ENCODE results near the gene COL21A1. TPM values are rescaled to one million over a fixed set of nuclear protein-coding genes. Genes with fewer than 3 reads are reported as not detected.

COL21A1 gene
- total RNA-seq, 2 donors from 2014 or later: 4.8 to 13.3 TPM

DNA sequence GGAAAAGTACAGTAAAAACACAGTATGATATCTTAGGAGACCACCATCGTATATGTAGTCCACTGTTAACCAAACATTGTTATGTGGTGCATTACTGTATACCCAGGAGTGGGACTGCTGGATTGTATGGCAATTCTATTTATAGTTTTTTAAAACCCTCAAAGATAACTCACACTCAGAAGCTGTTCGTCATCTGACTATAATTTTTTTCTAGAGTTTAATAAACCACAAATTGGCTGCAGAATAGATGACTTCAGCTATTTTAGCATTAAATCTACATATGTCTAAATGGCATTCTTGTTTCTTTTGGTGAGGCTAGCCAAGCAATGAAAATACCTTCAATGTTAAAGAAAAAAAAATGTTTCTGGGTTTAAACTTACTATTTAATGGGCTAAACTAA, 237.7 kb downstream of the COL21A1 start:
- 75% methylated on average over 2 of the region's 2 CpGs for WGBS
- Histone ChIP-seq H3K27ac (no peak overlapping the region), H3K4me1 (replicated peaks) (no peaks in the 10 kb centered on the region), H3K36me3 (no peaks in the 10 kb centered on the region), H3K4me3 (no peak overlapping the region), H3K27me3 (replicated peaks; ENCODE audit: insufficient read depth) (no peaks in the 10 kb centered on the region), H3K9me3 (no peaks in the 10 kb centered on the region)
- intact Hi-C loops (cut with DNase I): no loop called here
- TF ChIP-seq POLR2A (IDR thresholded peaks at IDR 0.05) (no peak), POLR2AphosphoS5 (IDR thresholded peaks at IDR 0.05) (no peak)
- TF ChIP-seq, protein P1, sequence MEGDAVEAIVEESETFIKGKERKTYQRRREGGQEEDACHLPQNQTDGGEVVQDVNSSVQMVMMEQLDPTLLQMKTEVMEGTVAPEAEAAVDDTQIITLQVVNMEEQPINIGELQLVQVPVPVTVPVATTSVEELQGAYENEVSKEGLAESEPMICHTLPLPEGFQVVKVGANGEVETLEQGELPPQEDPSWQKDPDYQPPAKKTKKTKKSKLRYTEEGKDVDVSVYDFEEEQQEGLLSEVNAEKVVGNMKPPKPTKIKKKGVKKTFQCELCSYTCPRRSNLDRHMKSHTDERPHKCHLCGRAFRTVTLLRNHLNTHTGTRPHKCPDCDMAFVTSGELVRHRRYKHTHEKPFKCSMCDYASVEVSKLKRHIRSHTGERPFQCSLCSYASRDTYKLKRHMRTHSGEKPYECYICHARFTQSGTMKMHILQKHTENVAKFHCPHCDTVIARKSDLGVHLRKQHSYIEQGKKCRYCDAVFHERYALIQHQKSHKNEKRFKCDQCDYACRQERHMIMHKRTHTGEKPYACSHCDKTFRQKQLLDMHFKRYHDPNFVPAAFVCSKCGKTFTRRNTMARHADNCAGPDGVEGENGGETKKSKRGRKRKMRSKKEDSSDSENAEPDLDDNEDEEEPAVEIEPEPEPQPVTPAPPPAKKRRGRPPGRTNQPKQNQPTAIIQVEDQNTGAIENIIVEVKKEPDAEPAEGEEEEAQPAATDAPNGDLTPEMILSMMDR (IDR thresholded peaks at IDR 0.05): no peak
- no peak for DNase-seq (ENCODE audit: low spot score)

Small RNA genes lying within 50 kb of the gene (small RNA-seq; reads per million reads assigned to genes)
- gene DHFRP6: 0 reads per million in 2 donors
